Measurements from ENCODE around the gene LDLR. TPM values are rescaled to one million over a fixed set of nuclear protein-coding genes. Genes with fewer than 3 reads are reported as not detected.
"Not testable (repeated sequence)": the region's sequence is repeated elsewhere in the genome, so short reads cannot be mapped to it uniquely, and the experiment has no call there.

The LDLR gene
- total RNA-seq, 6 donors from 2014 or later: 204 to 493 (median 234) TPM

DNA sequence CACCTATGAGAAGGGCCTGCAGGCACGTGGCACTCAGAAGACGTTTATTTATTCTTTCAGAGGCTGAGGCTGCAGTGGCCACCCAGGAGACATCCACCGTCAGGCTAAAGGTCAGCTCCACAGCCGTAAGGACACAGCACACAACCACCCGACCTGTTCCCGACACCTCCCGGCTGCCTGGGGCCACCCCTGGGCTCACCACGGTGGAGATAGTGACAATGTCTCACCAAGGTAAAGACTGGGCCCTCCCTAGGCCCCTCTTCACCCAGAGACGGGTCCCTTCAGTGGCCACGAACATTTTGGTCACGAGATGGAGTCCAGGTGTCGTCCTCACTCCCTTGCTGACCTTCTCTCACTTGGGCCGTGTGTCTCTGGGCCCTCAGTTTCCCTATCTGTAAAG lies 33.9 kb downstream of the LDLR start:
- H3K27me3 ChIP-seq: no peaks in the 10 kb centered on the region
- DNase-seq (no peak), ATAC-seq (ENCODE audit: low FRiP score in 2 of 2) (no peak)

DNA sequence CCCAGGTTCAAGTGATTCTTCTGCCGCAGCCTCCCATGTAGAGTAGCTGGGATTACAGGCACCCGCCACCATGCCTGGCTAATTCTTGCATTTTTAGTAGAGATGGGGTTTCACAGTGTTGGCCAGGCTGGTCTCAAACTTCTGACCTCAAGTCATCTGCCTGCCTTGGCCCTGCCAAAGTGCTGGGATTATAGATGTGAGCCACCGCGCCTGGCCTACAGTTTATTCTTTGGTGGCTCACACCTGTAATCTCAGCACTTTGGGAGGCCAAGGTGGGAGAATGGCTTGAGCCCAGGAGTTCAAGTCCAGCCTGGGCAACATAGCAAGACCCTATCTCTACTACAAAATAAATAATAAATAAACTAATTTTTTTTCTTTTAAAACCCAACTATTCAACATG lies 34.9 kb downstream of the LDLR start:
- H3K4me3 ChIP-seq; H3K27me3 ChIP-seq; H3K27ac ChIP-seq; H3K9me3 ChIP-seq; ATAC-seq (ENCODE audit: low FRiP score in 2 of 2); DNase-seq; H3K4me1 ChIP-seq: not testable (repeated sequence)
- peaks cover 41 to 92% (median 91%) of the 10 kb centered on the region in 4 donors for H3K36me3 ChIP-seq
- WGBS, 2 donors: 94 to 100% methylated on average over 4 of the region's 4 CpGs

More for the DNA sequence above, 33.9 kb downstream of the LDLR start:
- WGBS, 2 donors: 81 to 91% methylated on average over 5 to 13 of the region's 13 CpGs
- H3K36me3 ChIP-seq: peaks cover 41 to 92% (median 90%) of the 10 kb centered on the region in 4 donors
- no peak overlapping the region for H3K4me3 ChIP-seq
- H3K4me1 ChIP-seq: peaks cover 0 to 8% (median 4%) of the 10 kb centered on the region in 4 donors
- TF ChIP-seq EP300 (IDR thresholded peaks at IDR 0.05) (no peak), POLR2A (IDR thresholded peaks at IDR 0.05) (no peak), POLR2AphosphoS5 (IDR thresholded peaks at IDR 0.05) (no peak)
- TF ChIP-seq, protein P1, sequence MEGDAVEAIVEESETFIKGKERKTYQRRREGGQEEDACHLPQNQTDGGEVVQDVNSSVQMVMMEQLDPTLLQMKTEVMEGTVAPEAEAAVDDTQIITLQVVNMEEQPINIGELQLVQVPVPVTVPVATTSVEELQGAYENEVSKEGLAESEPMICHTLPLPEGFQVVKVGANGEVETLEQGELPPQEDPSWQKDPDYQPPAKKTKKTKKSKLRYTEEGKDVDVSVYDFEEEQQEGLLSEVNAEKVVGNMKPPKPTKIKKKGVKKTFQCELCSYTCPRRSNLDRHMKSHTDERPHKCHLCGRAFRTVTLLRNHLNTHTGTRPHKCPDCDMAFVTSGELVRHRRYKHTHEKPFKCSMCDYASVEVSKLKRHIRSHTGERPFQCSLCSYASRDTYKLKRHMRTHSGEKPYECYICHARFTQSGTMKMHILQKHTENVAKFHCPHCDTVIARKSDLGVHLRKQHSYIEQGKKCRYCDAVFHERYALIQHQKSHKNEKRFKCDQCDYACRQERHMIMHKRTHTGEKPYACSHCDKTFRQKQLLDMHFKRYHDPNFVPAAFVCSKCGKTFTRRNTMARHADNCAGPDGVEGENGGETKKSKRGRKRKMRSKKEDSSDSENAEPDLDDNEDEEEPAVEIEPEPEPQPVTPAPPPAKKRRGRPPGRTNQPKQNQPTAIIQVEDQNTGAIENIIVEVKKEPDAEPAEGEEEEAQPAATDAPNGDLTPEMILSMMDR (IDR thresholded peaks at IDR 0.05): no peak
- no peak overlapping the region for H3K27ac ChIP-seq
- H3K9me3 ChIP-seq: no peaks in the 10 kb centered on the region

DNA sequence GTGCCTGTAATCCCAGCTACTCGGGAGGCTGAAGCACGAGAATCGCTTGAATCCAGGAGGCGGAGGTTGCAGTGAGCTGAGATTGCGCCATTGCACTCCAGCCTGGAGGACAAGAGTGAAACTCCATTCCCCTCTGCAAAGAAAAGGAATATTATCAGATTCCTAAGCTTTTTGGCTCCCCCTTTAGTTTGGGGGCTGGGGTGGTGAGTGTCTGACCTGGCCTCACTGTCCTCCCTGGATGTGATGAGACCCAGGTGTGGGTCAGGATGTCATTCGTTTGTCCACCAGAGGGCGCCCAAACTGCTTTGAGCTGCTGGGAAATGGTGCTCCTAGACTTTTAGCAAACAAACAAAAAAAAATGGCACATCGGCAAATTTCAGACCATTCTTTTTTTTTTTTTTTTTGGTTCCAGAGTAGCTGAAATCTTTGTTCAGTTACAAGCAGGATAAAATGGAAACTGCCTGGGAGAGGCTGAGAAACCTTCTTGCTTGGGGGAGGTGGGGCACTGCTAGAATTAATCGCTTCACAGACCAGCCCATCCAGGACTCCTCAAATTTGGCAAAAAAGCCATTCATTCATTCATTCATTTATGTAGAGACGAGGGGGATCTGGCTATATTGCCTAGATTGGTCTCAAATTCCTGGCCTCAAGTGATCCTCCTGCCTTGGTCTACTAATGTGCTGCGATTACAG lies 36.9 kb downstream of the LDLR start:
- ATAC-seq (ENCODE audit: low FRiP score in 2 of 2): peak; percentile 79 to 80
- peak; percentile 9 to 36 for TF ChIP-seq POLR2AphosphoS5 (IDR thresholded peaks at IDR 0.05)
- no peak for TF ChIP-seq POLR2A (IDR thresholded peaks at IDR 0.05)
- TF ChIP-seq EP300 (IDR thresholded peaks at IDR 0.05): no peak
- TF ChIP-seq, protein P1 (IDR thresholded peaks at IDR 0.05): peak; percentile 60 to 75 (median 72)
- peak overlapping the region in 2 of 4 donors; percentile 22 to 40 for H3K27ac ChIP-seq
- no peak overlapping the region for H3K4me3 ChIP-seq
- DNase-seq: peak in 1 of 2 donors; percentile 76
- peaks cover 39 to 92% (median 91%) of the 10 kb centered on the region in 4 donors for H3K36me3 ChIP-seq
- 59 to 62% methylated on average over 11 of the region's 11 CpGs for WGBS, 2 donors
- H3K9me3 ChIP-seq: no peaks in the 10 kb centered on the region
- no peaks in the 10 kb centered on the region for H3K27me3 ChIP-seq
- H3K4me1 ChIP-seq: peaks cover 5 to 19% (median 16%) of the 10 kb centered on the region in 4 donors

DNA sequence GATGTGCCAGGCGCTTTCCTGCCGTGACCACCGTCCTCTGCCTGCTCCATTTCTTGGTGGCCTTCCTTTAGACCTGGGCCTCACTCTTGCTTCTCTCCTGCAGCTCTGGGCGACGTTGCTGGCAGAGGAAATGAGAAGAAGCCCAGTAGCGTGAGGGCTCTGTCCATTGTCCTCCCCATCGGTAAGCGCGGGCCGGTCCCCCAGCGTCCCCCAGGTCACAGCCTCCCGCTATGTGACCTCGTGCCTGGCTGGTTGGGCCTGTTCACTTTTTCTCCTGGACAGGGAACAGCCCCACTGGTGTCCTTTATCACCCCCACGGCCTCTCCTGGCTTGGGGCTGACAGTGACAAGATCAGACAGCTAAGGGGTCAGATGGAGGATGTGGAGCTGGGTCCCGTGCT lies 38.6 kb downstream of the LDLR start:
- no peak for TF ChIP-seq EP300 (IDR thresholded peaks at IDR 0.05)
- TF ChIP-seq, protein P1 (IDR thresholded peaks at IDR 0.05): no peak
- TF ChIP-seq POLR2A (IDR thresholded peaks at IDR 0.05): no peak
- no peak for TF ChIP-seq POLR2AphosphoS5 (IDR thresholded peaks at IDR 0.05)
- H3K27me3 ChIP-seq: no peaks in the 10 kb centered on the region
- no peak for DNase-seq
- 91 to 93% methylated on average over 14 to 15 of the region's 15 CpGs for WGBS, 2 donors
- H3K4me1 ChIP-seq: peaks cover 5 to 28% (median 20%) of the 10 kb centered on the region in 4 donors
- H3K4me3 ChIP-seq: no peak overlapping the region
- ATAC-seq (ENCODE audit: low FRiP score in 2 of 2): no peak
- peak overlapping the region in 2 of 4 donors; percentile 16 to 27 for H3K27ac ChIP-seq
- no peaks in the 10 kb centered on the region for H3K9me3 ChIP-seq
- H3K36me3 ChIP-seq: peaks cover 39 to 98% (median 94%) of the 10 kb centered on the region in 4 donors

GRCh38 chr19:11130824-11131455 lies 41.7 kb downstream of the LDLR start:
- DNase-seq: peak in 1 of 2 donors; percentile 74
- Histone ChIP-seq H3K9me3 (no peaks in the 10 kb centered on the region), H3K27me3 (no peaks in the 10 kb centered on the region), H3K36me3 (peaks cover 32 to 76% (median 71%) of the 10 kb centered on the region in 4 donors), H3K27ac (peak overlapping the region; percentile 52 to 72 (median 68)), H3K4me3 (no peak overlapping the region), H3K4me1 (peaks cover 5 to 27% (median 19%) of the 10 kb centered on the region in 4 donors)
- TF ChIP-seq, protein P1 (IDR thresholded peaks at IDR 0.05): peak; percentile 89 to 97 (median 92)
- TF ChIP-seq EP300 (IDR thresholded peaks at IDR 0.05) (peak in 1 of 4 donors; percentile 76), POLR2AphosphoS5 (IDR thresholded peaks at IDR 0.05) (peak; percentile 84 to 85), POLR2A (IDR thresholded peaks at IDR 0.05) (no peak)
- peak; percentile 77 to 87 for ATAC-seq (ENCODE audit: low FRiP score in 2 of 2)
- 51 to 53% methylated on average over 18 to 19 of the region's 19 CpGs for WGBS, 2 donors

All from upper lobe of left lung (tissue), 6 donors.